K562 treated with DMSO at 1 percent for 12 hours (cell line): Measurements from ENCODE around the gene CCNI. TPM values are rescaled to one million over a fixed set of nuclear protein-coding genes. Genes with fewer than 3 reads are reported as not detected.

ENCODE experiments used
- total RNA-seq: library from RNA; unstranded; fragments of 300-600 nt; gene quantifications from 2 replicates; pipeline ENCODE4 v1.2.3, GENCODE V29; 2022; ENCODE audit not compliant: insufficient read depth

CCNI gene, protein sequence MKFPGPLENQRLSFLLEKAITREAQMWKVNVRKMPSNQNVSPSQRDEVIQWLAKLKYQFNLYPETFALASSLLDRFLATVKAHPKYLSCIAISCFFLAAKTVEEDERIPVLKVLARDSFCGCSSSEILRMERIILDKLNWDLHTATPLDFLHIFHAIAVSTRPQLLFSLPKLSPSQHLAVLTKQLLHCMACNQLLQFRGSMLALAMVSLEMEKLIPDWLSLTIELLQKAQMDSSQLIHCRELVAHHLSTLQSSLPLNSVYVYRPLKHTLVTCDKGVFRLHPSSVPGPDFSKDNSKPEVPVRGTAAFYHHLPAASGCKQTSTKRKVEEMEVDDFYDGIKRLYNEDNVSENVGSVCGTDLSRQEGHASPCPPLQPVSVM
- 84.7 and 201 TPM in 2 replicates for total RNA-seq

DNA sequence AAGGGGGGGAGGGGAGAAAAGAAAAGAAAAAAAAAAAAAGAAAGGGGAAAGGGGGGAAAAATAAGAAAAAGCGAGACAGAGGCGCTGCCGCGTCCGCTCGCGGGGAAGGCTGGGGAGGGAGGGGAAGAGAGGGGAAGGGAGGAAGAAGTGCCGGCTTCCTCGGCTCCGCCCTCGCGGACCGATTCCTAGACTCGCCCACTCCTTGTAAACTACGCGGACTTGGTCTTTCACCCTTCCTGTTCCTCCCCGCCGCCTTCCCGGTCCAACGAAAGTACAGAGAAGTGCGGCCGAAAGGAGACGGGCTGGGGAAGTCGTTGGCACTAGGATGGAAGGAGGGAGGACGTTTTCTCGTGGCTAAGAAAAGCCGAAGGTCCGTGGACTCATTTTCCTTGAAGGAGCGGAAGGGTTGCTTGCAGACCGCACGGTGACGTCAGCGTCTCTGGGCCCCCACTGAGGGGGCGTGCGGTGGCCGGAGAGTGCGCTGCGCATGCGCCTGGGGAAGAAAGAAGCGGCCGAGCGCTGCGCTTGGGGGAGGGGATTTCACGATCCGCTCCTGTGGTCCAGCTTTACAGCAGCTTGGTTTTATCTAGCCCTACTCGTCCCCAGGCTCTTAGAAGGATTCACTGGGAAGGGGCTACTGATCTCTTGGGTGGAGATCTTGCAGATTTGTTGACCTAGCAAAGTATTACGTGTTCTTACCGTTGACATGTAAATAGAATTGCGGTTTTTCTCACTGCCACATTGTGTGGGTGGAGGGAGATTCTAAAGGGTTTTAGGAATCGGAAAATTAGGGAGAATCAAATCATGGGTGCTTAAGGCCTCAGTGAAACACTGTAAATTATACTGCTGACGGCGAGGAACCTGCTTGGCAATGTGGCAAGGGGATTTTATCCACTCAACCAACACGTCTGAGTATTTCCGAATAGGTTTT lies at the start of gene CCNI:
Gene CCNI, minus strand, starts transcription at position 121 of the 931 bp plus-strand sequence. CDS start 9,627 bp downstream, outside the sequence.

Other genes with a start within 250 kb of the CCNI start
- gene SOWAHB, start 177.8 kb downstream of the CCNI start, total RNA-seq: not detected in 2 replicates
- 29.6 and 38.5 TPM in 2 replicates for gene SEPTIN11, start 126.2 kb downstream of the CCNI start, total RNA-seq
- gene CCNG2, start 81.2 kb upstream of the CCNI start, total RNA-seq: 4.2 and 10.6 TPM in 2 replicates